HG03039 (cell line): Measurements from ENCODE around the gene KLHL41.

Source experiments
- ATAC-seq: cut with Tn5 transposase; IDR thresholded peaks from one replicate; pipeline ENCODE4 v1.9.1; 2021; ENCODE audit warnings: mild to moderate bottlenecking, moderate library complexity; ENCODE audit not compliant: unreplicated experiment

Gene KLHL41

GRCh38 chr2:169509298-169509885, at the start of gene KLHL41:
Gene KLHL41 (plus strand): TSS chr2:169509702. CDS start chr2:169509779, 77 bp downstream.
- ATAC-seq: no peak

- ATAC-seq: no peak
Observed at GRCh38 chr2:169461143-169461542, 48.4 kb upstream of the KLHL41 start.

GRCh38 chr2:169462896-169463695, 46.4 kb upstream of the KLHL41 start:
- no peak for ATAC-seq

GRCh38 chr2:169464466-169464865, 45.0 kb upstream of the KLHL41 start:
- no peak for ATAC-seq

- ATAC-seq: no peak
Observed at GRCh38 chr2:169464882-169465281, 44.6 kb upstream of the KLHL41 start.

GRCh38 chr2:169468841-169469240, 40.7 kb upstream of the KLHL41 start:
- ATAC-seq: no peak

- ATAC-seq: no peak
Observed at GRCh38 chr2:169469952-169470572, 39.4 kb upstream of the KLHL41 start.

GRCh38 chr2:169472249-169472648, 37.3 kb upstream of the KLHL41 start:
- ATAC-seq: no peak

GRCh38 chr2:169476459-169476858, 33.0 kb upstream of the KLHL41 start:
- ATAC-seq: no peak

GRCh38 chr2:169478339-169478738, 31.2 kb upstream of the KLHL41 start:
- ATAC-seq: no peak

GRCh38 chr2:169478745-169479256, 30.7 kb upstream of the KLHL41 start:
- ATAC-seq: no peak

- peak; percentile 96 for ATAC-seq
Observed at GRCh38 chr2:169479257-169480078, 30.0 kb upstream of the KLHL41 start, which contains the start of gene BBS5. Gene BBS5 (plus strand): TSS chr2:169479494. CDS start chr2:169479554, 60 bp downstream.

GRCh38 chr2:169480079-169480465, 29.4 kb upstream of the KLHL41 start:
- ATAC-seq: no peak

- ATAC-seq: no peak
Observed at GRCh38 chr2:169485650-169486138, 23.8 kb upstream of the KLHL41 start.

- ATAC-seq: no peak
Observed at GRCh38 chr2:169486487-169486886, 23.0 kb upstream of the KLHL41 start.

GRCh38 chr2:169490834-169491233, 18.7 kb upstream of the KLHL41 start:
- ATAC-seq: no peak

- ATAC-seq: no peak
Observed at GRCh38 chr2:169491378-169491777, 18.1 kb upstream of the KLHL41 start.

GRCh38 chr2:169493360-169493759, 16.1 kb upstream of the KLHL41 start:
- no peak for ATAC-seq

GRCh38 chr2:169495310-169495928, 14.1 kb upstream of the KLHL41 start:
- ATAC-seq: no peak

GRCh38 chr2:169504651-169505050, 4.9 kb upstream of the KLHL41 start:
- no peak for ATAC-seq
